ENCODE results near the gene PIK3R3. TPM values are rescaled to one million over a fixed set of nuclear protein-coding genes. Genes with fewer than 3 reads are reported as not detected.

Gene PIK3R3
- total RNA-seq, 4 donors from 2014 or later, result 3.0 to 7.6 (median 6.2) TPM

DNA sequence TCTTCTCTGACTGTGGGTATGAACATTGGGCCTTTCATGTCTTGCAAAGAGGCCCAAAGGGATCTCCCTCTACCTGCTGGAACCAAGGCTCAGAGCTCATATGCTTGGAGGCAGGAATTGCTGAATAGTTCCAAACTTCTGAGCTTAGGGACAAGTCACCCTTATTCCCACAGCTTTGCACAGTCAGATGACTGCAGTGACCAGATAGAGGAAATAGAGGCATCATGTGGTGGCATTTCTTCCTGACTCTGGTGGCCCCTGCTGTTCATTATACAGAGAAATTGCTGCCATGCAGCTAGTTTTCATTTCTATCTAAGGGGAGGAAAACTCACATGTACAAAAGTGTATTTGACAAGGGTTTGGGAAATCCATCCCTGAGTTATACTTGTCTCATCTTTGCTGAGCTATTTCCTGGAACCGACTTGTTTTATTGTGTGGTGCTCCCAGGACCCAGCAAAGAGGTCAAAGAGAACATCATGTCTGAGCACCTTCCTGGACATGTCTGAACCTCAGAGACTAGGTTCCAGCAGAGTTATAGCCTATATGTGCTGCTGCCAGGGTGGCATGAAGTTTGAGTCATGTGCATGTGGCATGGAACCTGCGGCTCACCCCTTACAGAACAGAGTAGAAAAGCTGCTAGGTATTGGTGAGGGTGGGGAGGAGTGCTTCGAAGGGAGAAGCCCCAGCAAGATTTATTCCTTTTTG lies 131.2 kb downstream of the PIK3R3 start:
- no peaks in the 10 kb centered on the region for H3K27me3 ChIP-seq
- H3K4me3 ChIP-seq, result no peak overlapping the region
- 49 to 53% methylated on average over 3 of the region's 3 CpGs for WGBS, 2 donors
- H3K27ac ChIP-seq, result no peak overlapping the region
- intact Hi-C loops (cut with DNase I), result no loop called here
- H3K36me3 ChIP-seq, result peaks cover 0 to 4% (median 0%) of the 10 kb centered on the region in 3 donors
- DNase-seq, result no peak
- H3K4me1 ChIP-seq, result peaks cover 0 to 6% (median 4%) of the 10 kb centered on the region in 3 donors
- TF ChIP-seq, protein P1, sequence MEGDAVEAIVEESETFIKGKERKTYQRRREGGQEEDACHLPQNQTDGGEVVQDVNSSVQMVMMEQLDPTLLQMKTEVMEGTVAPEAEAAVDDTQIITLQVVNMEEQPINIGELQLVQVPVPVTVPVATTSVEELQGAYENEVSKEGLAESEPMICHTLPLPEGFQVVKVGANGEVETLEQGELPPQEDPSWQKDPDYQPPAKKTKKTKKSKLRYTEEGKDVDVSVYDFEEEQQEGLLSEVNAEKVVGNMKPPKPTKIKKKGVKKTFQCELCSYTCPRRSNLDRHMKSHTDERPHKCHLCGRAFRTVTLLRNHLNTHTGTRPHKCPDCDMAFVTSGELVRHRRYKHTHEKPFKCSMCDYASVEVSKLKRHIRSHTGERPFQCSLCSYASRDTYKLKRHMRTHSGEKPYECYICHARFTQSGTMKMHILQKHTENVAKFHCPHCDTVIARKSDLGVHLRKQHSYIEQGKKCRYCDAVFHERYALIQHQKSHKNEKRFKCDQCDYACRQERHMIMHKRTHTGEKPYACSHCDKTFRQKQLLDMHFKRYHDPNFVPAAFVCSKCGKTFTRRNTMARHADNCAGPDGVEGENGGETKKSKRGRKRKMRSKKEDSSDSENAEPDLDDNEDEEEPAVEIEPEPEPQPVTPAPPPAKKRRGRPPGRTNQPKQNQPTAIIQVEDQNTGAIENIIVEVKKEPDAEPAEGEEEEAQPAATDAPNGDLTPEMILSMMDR (IDR thresholded peaks at IDR 0.05), result peak in 1 of 6 experiments; percentile 8
- TF ChIP-seq POLR2A (IDR thresholded peaks at IDR 0.05), result no peak
- no peaks in the 10 kb centered on the region for H3K9me3 ChIP-seq

DNA sequence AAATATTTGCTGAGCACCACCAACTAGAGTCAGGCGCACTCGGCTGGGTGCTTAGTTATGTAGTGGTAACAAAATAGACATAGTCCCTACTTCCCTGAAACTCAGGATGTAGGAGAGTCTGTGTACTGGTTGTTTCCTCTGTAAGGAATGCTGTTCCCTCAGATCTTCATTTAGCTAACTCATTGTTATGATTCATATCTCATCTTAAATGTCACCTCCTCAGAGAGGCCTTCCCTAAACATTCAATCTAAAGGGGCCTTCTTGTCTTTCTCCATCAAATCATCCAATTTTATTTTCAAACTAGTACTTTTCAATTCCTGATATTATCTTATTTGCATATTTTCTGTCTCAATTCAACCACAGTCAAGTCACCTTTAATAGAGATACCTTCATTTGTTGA lies 132.9 kb downstream of the PIK3R3 start:
- Histone ChIP-seq H3K9me3 (no peaks in the 10 kb centered on the region), H3K36me3 (no peaks in the 10 kb centered on the region), H3K27ac (no peak overlapping the region), H3K4me3 (no peak overlapping the region), H3K4me1 (peaks cover 0 to 6% (median 4%) of the 10 kb centered on the region in 3 donors), H3K27me3 (no peaks in the 10 kb centered on the region)
- TF ChIP-seq, protein P1 (IDR thresholded peaks at IDR 0.05), result no peak
- TF ChIP-seq POLR2A (IDR thresholded peaks at IDR 0.05), result no peak
- WGBS, 2 donors, result 94 to 97% methylated on average over 2 of the region's 2 CpGs
- DNase-seq, result no peak
- intact Hi-C loops (cut with DNase I), result no loop called here

GRCh38 chr1:45998020-45998617 lies 134.3 kb downstream of the PIK3R3 start:
- Histone ChIP-seq H3K36me3 (no peaks in the 10 kb centered on the region), H3K4me1 (peaks cover 0 to 6% (median 4%) of the 10 kb centered on the region in 3 donors), H3K27me3 (no peaks in the 10 kb centered on the region), H3K9me3 (no peaks in the 10 kb centered on the region), H3K4me3 (no peak overlapping the region), H3K27ac (no peak overlapping the region)
- no peak for DNase-seq
- TF ChIP-seq POLR2A (IDR thresholded peaks at IDR 0.05), result no peak
- TF ChIP-seq, protein P1 (IDR thresholded peaks at IDR 0.05), result no peak
- 75 to 89% methylated on average over 3 of the region's 3 CpGs for WGBS, 2 donors
- intact Hi-C loops (cut with DNase I), result no loop called here

- Histone ChIP-seq H3K4me1 (no peaks in the 10 kb centered on the region), H3K36me3 (no peaks in the 10 kb centered on the region), H3K4me3 (no peak overlapping the region), H3K27ac (no peak overlapping the region), H3K9me3 (no peaks in the 10 kb centered on the region), H3K27me3 (no peaks in the 10 kb centered on the region)
- TF ChIP-seq, protein P1 (IDR thresholded peaks at IDR 0.05), result no peak
- TF ChIP-seq POLR2A (IDR thresholded peaks at IDR 0.05), result no peak
- 82 to 87% methylated on average over 8 of the region's 8 CpGs for WGBS, 2 donors
- intact Hi-C loops (cut with DNase I), result no loop called here
- DNase-seq, result no peak
These were observed 137.1 kb downstream of the PIK3R3 start for GRCh38 chr1:45995298-45995697.

GRCh38 chr1:45994423-45994822 lies 138.0 kb downstream of the PIK3R3 start:
- WGBS, 2 donors, result 90 to 98% methylated on average over 5 to 6 of the region's 6 CpGs
- H3K4me1 ChIP-seq, result no peaks in the 10 kb centered on the region
- DNase-seq, result no peak
- intact Hi-C loops (cut with DNase I), result no loop called here
- TF ChIP-seq, protein P1 (IDR thresholded peaks at IDR 0.05), result no peak
- TF ChIP-seq POLR2A (IDR thresholded peaks at IDR 0.05), result no peak
- H3K36me3 ChIP-seq, result no peaks in the 10 kb centered on the region
- H3K27me3 ChIP-seq, result no peaks in the 10 kb centered on the region
- no peaks in the 10 kb centered on the region for H3K9me3 ChIP-seq
- H3K4me3 ChIP-seq, result no peak overlapping the region
- H3K27ac ChIP-seq, result no peak overlapping the region
